Activated naive CD4-positive, alpha-beta T cell (primary cell): Measurements from ENCODE around the gene TXNRD2.
"Not testable (repeated sequence)": the region's sequence is repeated elsewhere in the genome, so short reads cannot be mapped to it uniquely, and the experiment has no call there.

ENCODE experiments used
- DNase-seq, 4 experiments: peaks; one replicate each; lab custom pipeline; 2025; lab: John Stamatoyannopoulos, UW

Gene TXNRD2

GRCh38 chr22:19888131-19888746 lies 53.4 kb downstream of the TXNRD2 start:
- DNase-seq, result no peak

DNA sequence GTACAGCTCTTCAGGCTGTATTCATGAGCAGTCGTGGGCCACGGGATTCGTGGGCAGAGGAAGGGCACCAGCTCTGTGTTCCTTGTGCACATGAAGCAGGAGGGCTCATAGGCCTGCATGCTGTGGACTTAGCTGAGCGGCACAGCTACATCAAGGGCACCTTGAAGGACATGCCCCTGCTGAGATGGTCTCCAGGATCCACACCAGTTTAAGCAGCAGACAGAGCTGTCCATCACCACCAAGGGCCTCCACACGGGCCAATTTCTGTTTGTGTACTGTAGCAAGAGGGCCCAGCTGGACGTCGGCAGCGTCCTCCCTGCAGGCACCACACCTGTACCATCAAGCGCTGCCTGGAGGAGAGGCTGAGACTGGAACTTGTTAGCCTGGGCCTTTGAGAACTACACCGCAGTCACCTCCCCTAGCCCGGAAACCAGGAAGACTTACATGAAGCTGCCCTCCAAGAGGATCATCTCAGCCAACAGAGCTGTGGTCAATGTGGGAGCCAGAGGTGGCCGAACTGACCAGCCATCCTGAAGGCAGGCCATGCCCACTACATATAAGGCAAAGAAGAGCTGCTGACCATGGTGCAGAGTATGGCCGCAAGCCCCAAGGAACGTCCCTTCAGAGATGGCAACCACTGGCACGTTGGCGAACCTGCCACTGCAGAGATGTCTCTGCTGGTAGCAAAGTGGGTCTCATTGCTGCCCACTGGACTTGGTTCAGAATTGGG lies 54.2 kb downstream of the TXNRD2 start:
- no peak for DNase-seq

GRCh38 chr22:19886605-19887255 lies 54.9 kb downstream of the TXNRD2 start:
- peak in 2 of 4 experiments; percentile 30 to 38 for DNase-seq

- no peak for DNase-seq
Measured at GRCh38 chr22:19885841-19886592, 55.6 kb downstream of the TXNRD2 start.

- DNase-seq, result no peak
Measured at GRCh38 chr22:19884954-19885751, 56.5 kb downstream of the TXNRD2 start.

- DNase-seq, result no peak
Measured at GRCh38 chr22:19884161-19884953, 57.3 kb downstream of the TXNRD2 start.

DNA sequence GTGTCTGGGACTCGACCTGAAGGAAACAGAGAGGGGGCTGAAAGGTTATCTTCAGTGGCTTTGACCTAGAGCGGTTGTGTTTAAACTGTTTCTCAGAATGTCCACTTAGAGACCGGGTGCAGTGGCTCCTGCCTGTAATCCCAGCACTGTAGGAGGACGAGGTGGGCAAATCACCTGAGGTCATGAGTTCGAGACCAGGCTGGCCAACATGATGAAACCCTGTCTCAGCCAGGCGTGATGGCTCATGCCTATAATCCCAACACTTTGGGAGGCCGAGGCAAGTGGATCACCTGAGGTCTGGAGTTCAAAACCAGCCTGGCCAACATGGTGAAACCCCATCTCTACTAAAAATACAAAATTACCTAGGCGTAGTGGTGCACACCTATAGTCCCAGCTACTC lies 58.2 kb downstream of the TXNRD2 start:
- not testable (repeated sequence) for DNase-seq

DNA sequence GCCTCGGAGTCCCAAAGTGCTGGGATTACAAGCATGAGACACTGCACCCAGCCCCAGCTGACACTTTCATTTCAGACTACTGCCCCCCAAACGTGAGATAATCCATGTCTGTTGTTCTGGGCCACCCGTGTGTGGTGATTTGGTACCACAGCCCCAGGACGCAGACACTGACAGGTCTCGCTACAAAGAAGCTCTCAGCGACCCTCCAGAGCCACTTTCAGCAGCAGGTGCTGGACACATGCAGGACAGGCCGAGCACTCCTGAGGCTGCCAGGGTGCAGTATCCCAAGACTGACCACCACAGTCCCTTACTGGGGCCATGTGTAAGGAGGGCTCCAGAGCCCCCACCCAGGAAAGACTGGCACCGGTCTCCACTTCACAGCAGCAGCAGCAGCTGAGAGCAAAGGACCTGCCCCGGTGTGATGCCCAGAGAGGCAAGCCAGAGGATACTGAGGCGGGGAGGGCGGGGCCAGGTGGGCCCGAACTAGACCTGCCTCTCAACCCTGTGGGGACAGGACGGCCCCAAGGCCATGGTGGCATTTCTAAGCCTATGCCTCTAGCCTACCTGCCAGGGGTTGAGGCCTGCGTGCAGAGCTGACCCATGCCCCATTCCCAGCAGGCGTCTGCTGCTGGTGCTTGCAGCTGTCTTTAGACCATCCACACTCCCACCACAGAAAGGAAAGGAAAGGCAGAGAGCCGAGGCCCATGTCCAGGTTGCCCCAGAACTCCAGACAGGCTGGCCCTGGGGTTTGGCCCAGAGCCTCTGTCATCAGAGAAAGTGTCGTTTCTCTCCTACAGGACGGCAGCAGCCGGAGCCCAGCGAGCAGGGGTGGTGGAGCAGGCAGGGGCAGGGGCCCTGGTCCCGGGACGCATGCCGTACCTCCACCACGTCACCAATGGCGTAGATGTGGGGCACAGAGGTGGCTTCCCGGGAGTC lies 58.9 kb downstream of the TXNRD2 start:
- DNase-seq, result no peak

DNA sequence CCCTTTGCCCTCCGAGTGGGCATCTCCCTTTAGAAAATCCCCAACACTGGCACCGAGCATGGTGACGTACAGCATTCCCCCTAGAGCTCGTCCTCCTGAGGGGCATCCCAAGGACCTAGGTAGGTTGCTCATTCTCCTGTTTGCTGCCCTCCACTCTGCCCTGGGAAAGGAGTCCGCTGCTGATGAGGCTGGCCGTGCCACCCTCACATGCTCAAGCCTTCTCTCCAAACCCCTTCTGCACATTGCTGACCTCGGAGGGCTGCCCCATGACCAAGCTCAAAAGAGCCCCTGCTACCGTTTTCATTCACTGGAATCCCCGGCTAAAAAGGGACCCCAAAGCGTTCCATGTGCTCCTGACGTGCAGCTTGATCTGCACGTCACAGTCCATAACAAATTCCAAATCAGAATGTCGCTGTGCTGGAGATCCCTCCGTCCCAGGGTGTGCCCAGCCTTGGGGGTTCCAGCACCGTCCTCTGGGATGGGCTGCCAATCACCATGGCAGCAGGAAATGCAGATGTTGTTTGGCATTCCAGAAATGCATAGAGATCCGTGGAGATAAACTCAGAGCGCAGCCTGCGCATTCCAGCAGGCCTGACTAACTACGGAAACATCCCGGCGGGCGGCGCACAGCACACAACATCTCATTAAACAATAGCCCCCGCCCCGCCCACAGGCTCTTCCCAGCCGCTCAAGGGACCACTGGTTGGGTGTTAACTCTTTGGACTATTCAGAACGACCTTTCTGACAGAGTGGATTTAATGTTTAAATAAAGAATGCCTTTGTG lies 60.6 kb downstream of the TXNRD2 start:
- no peak for DNase-seq

DNA sequence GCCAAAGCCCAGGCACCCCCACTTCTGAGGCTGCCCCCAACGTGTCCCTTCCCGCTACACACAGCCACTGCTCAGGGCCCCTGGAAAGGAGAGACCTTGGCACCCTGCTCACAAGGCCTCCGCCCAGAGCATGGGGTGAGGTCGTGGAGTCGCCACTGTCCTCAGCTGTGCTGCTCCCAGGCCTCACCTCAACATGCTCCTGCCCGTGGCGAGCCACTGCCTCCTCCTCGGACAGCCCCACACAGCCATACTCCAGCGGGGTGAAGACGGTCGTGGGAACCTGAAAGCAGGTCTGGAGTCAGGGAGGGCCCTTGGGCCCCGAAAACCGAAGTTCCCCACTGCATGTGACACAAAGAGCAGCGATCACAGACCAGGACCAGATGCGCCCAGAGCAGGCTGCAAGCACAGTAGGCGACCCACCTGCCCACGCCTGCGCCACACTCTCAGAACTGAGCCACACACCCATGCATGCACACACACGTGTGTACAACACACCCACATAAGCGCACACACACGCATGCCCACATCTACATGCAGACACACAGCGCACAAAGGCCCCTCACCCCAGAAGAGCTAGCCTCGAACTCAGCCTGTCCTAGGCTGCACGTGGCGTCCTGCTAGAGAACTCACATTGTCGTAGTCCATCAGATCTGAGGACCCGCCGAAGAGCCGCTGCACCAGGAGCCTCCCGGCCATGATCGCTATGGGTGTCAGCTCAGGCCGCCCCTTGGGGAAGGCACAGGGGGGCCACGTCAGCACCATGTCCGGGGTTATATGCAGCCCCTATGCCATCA lies 61.4 kb downstream of the TXNRD2 start:
- DNase-seq, result no peak

DNA sequence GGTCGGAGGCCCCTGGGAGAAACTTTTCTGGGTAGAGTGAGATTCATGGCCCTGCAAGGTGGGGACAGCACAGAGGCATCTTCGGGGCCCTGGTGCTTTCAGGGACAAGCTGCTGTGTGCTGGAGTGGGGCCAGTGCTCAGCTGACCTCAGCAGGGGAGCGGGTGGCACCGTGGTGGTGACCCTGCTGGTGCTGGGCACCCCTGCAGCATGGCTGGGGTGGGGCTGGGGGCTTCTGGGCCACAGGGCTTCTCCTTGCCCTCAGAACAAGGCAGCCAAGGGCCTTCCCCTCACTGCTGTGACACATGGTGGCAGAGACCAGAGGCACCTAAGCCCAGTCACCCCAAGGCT lies 62.0 kb downstream of the TXNRD2 start:
- DNase-seq, result no peak

DNA sequence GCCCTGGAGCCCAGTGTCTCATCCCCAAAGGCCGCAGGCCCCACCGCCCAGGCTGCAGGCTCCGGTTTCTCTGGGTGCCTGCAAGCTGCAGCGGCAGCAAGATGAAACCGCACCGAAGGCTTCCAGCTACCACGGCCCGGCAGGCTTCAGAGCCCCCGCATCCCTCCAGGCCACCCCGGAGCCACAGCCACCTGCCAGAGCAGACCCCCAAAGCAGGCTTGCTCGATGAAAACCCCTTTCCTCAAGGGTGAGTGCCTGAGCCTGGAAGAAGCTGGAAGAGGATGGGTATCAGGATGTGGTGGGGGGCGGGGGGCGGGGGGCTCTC lies 62.4 kb downstream of the TXNRD2 start:
- no peak for DNase-seq

DNA sequence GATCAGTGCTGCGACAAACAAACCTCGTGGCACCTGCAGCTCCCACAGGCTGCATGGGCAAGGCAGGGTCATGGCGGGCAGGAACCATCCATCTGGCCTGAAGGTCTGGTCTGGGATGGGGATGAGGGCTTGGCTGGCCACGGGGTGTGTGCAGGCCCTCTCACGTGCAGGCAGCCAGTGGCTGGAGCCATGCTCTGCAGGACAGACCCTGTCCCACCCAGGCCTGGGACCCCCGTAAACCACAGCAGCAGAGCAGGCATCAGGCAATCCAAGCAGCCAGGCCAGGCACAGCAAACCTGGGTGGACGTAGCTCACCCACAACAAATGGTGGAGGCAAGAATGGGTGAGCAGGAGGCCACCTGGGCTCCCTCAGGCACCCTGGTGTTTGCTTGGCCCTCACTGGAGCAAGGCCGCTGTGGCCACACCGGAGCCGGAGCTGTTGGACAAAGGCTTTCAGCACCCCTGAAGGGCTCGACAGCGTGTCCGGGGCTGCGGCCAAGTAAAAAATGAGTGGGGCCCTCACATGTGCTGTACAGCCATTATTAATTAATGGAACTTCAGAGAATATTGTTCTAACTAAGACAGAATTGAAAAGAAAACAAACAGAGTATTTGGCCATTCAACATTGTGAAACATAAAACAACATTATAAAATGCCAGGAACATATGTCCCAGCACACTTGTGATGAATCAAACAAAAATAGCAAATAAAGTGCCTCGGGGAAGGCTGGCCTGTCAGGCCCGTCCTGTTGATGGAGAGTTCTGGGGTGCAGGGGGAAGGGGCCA lies 63.0 kb downstream of the TXNRD2 start:
- DNase-seq, result no peak

DNA sequence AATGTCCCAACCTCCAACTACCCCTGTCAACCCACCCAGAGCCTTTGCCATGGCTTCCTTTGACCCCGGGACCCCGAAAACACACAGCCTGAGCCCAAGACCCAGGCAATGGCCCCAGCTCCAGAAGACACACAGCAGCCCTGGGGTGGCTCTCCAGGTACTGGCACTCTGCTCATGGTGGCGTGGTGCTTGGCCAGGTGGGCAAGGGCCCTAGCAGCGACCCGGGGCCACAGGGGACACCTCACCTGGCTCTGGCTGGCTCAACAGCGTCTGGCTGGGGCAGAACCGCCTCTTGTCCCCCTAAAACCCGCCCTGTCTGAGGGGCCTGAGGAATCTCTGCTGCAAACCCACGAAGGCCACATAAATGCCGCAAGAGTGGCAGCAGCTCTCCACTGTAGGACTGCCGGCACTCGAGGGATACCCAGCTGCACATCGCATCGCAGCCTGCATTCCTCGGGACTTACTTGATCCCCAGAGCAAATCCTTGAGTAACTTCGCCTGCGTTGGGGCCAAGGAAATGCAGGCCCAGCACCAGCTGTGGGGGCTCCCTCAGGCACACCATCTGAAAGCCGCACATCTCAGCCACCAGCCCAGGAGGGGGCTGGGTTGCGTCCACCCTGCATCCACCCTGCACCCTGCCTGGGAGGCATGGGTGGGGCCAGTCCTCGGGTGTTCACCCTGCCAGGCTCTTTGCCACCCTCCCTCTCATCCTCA lies 63.8 kb downstream of the TXNRD2 start:
- no peak for DNase-seq

GRCh38 chr22:19876941-19877625 lies 64.5 kb downstream of the TXNRD2 start:
- no peak for DNase-seq

DNA sequence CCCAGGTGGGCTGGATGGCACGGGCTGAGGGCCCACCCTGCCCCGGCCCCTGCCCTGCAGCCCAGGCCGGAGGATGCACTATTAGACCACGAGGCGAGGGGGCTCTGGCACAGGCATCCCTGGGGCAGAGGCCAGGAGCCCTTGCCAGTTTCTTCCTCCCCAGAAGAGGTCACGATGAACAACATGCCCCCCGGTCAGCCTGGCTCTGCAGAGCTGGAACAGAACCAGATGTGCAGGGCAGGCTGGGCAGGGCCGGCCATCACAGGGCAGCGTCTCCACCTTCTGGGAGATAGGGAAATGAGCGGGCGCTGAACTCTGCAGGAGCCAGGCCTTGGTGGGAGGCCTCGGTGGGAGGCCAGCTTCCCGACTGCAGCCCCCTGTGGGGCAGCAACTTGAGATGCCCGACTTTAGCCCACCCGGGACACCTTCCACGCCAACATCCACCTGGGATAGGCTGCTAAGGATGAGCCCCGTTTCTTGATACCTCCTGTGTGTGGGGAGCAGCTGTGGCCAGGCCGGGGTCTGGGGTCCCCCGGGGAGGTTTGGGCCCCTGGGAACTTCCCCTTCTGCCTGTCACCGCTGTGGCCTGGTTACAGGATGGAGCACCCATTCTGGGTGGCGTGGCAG lies 65.2 kb downstream of the TXNRD2 start:
- DNase-seq, result no peak
